Stimulated activated CD4-positive, alpha-beta T cell treated with anti-CD3 and anti-CD28 coated beads, Interleukin-15, amount 100 ng/mL, for 24 hours (primary cell): ENCODE results near the gene FANCI.
A peak's percentile ranks its signal among the peaks of the same experiment; 100 is the strongest.

Source experiments
- DNase-seq: peaks from one replicate; pipeline ENCODE4 v3.0.0-alpha.2; 2020

The FANCI gene

GRCh38 chr15:89334510-89335297 lies 90.9 kb downstream of the FANCI start, which contains the start of gene POLG:
POLG (minus strand) TSS chr15:89334824; CDS start chr15:89333754, 1,070 bp downstream.
- peak; percentile 98 for DNase-seq

GRCh38 chr15:89335298-89336041 lies 91.7 kb downstream of the FANCI start:
- DNase-seq: no peak

- no peak for DNase-seq
Observed at GRCh38 chr15:89338036-89338435, 94.3 kb downstream of the FANCI start.

DNA sequence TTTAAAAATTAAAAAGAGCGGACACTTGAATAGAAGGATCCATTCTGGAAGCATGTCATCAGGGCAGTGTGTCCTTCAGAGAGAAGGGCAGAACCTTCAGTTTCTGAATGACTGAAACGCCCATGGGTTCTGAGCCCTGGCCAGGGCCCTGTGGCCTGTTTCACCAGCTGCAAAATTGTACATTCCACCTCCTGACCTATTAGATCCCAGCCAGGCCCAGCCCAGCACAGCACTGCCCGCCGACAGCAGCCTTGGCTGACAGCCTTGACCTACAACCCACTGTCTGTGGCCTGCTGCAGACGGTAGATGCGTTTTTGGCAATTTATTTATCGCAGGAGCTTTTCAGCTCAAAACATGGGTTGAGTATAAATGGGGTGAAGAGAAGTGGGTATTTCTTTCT lies 96.8 kb downstream of the FANCI start:
- no peak for DNase-seq

- DNase-seq: no peak
Observed at GRCh38 chr15:89341316-89342005, 97.7 kb downstream of the FANCI start.

DNA sequence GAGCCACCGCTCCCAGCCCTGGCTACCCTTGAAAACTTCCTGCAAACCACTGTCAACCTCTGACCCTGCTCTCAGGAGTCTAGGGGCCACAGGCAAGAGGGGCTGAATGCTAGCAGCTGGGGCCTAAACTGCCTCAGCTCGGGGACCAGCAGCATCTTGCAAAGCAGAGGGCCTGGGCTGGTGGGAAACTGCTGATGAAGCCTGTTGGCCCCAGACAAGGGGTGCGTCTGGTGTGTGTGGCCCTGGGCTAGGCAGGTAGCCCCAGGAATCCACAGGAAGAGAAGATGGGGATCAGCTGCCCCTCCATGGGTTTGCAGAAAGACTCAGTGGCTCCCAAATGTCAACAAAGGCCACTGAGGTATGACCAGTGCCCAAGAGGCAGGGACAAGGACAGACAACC lies 99.1 kb downstream of the FANCI start:
- no peak for DNase-seq

- no peak for DNase-seq
Observed at GRCh38 chr15:89345248-89345647, 101.5 kb downstream of the FANCI start.

GRCh38 chr15:89346516-89347231 lies 102.9 kb downstream of the FANCI start:
- DNase-seq: no peak

- DNase-seq: no peak
Observed at GRCh38 chr15:89349206-89349558, 105.4 kb downstream of the FANCI start.

DNA sequence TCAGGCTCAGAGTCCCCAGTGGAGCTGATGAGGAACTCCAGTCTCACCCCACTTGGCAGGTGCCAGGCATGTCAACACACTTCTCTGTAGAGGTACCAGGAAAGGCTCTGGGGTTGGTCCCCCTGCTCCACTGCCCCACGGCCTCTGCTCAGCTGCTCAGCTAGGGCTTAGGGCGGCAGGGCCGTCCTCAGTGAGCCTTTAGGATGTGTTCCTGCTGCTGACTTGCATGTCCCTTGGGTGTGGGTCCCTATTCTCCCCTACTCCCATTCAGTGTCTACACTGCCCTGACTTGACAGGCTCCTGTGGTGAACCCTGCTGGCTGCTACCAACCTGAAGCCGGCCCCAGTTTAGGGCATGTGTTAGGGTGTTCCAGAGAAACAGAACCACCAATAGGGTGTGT lies 108.7 kb downstream of the FANCI start:
- no peak for DNase-seq

DNA sequence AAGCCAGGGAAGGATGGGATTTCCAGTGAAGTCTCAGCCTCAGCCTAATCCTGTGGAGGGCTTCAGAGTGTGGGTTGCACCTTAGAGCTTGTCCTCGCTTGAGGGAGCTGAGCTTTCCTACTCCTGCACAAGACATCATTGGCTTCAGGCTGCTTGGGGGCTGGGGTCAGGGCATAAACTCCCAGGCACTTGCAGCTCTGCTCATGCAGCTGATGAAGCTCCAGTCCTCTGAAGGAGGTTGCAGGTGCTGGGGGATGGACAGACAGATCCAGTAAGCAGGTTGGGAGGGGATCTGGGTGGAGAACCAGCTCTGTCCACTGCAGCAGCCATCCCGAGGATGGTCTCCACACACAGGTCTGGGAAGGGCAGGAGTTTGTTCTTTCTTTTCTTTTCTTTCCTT lies 110.2 kb downstream of the FANCI start:
- DNase-seq: no peak

GRCh38 chr15:89356634-89357298 lies 113.0 kb downstream of the FANCI start:
- no peak for DNase-seq

GRCh38 chr15:89358435-89358754 lies 114.6 kb downstream of the FANCI start:
- DNase-seq: no peak

- peak; percentile 82 for DNase-seq
Observed at GRCh38 chr15:89358755-89359439, 115.1 kb downstream of the FANCI start.

DNA sequence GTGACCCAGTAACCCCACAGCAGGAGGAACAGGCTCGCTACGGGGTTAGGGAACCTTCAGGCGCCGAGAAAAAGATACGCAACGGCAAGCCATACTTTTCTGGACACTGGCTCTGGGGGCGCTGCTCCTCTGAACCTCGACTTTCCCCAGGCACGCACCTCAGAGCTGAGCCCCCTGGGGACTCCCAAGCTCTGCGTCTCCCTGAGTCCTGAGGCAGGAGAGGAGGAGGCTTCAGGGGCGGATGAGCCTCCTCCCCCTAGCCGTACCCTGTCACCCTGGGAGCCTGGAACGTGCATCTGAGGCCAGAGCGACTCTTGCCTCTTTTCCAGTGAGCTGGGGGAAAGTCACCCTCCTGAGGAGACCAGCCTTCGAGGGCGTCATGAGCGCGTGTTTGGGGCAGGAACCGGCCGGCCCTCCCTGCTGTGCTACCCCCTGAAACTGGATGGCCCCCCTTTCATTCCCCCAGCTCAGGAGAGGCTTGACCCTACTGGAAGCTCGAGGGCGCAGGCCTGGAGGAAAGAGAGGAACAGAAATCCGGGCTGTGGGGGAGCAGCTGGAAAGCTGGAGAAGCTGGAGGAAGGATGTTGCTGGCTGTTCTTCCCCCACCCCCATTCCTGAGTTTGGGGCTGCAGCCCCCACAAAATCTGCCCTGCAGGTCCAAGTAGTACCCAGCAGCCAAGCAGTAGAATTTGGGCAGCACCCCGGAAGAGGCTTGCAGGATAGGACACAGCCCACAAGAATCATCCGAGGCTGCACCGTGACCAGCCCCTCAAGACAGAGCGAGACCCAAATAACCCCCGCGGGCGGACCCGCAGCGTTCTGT lies 115.9 kb downstream of the FANCI start:
- no peak for DNase-seq

- no peak for DNase-seq
Observed at GRCh38 chr15:89360294-89360971, 116.7 kb downstream of the FANCI start.

DNA sequence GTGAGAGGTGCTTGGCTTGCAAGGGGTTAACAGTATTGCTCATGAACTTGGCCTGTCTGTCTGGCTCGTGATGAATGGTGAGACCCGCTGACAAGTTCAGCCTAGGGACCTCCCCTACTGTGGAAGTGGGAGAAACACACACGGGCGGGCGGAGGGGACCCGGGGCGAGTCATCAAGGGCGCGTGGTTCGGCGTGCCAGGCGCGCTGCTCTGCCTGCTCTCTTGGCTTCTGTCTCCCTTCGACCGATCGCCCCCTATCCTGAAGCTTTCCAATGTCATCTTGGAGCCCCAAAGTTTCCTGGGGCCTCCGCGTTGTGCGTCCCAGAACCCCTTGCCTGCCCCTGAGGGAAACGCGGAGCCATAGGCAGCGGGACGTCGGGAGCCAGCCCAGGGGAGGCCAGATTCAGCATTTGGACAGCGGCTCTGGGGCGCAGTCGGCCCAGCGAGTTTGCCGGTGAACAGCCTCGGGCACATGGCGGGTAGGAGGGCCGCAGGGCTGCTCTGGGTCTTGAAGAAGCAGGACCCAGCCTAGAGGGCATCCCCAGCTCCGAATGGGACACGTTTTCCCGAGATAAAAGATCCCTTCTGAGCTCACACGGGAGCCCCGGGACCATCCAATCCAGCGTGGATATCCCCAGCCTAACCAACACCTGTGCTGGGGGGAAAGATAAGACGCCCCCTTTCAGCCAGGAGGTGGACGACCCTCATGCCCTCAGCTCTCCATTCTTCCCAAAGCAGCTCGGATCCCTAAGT lies 117.8 kb downstream of the FANCI start:
- peak; percentile 72 for DNase-seq

DNA sequence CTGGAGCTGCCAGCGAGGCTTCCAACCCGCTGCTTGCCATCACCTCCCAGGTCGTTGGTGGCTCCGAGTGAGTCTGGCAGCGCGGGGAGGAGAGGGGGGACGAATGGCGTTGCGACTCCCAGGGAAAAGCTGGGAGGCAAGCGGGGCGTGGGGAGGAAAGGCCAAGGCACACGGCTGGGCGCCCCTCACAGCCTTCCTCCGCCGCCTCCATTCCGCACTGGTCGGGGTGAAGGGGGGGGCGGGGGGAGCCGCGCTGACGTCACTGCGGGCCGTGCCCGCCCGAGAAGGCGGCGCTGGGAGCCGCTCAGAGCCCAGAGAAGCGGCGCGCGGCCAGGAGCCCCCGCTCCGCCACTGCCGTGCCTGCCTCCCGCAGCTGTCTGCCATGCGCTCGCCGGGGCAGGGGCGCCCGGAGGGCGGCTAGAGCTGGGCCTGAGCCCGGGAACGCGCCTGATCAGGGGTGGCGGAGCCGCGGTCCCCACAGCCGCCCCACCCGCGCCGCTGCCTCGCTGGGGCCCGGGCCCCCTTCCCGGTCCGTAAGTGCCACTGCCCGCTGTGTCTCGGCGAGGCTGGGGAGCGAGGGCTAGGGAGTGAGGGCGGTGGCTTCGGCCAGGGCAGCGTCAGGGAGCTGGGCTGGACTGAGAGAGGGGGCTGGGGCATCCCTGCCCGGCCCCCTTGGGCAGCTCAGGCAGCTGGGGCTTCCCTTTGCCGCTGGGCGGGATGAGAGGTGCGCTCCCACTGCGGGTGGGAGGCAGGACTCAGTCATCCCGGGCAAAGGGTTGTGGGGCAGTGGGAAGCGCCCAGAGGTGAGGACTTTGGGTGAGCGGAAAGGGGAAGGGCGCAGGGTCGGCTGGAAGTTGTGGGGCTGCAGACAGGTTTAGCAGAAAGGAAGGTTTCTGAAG lies 118.7 kb downstream of the FANCI start:
- DNase-seq: no peak

DNA sequence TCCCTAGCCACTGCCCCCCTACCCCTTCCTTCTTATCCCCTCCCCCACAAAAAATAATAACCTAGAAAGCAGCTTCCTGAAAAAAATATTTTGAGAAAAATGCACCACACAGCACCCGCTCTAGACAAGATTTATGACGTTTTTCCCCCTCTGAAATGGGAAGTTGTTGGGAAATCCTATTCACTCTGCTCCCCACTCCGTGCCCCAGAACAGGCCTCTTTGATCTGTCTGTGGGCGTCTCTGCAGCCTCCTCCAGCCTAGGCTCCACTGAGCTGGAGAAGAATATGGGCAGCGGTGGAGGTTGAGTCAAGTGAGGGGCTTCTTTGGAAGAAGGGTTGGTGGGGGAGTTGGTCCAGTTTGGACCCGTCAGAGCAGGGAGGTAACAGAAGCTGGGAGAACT lies 119.4 kb downstream of the FANCI start:
- DNase-seq: no peak
